ENCODE data around the gene NAGS. TPM values are rescaled to one million over a fixed set of nuclear protein-coding genes. Genes with fewer than 3 reads are reported as not detected.
"Not testable (repeated sequence)": the region's sequence is repeated elsewhere in the genome, so short reads cannot be mapped to it uniquely, and the experiment has no call there.

The NAGS gene
- total RNA-seq, 4 donors from 2014 or later, result 0.84 to 7.2 (median 1.8) TPM

GRCh38 chr17:43962479-43962878, 41.9 kb upstream of the NAGS start:
- H3K27me3 ChIP-seq, result peaks cover 0 to 8% of the 10 kb centered on the region in 2 donors
- H3K4me3 ChIP-seq, result no peak overlapping the region
- H3K9me3 ChIP-seq, result no peaks in the 10 kb centered on the region
- H3K4me1 ChIP-seq, result no peaks in the 10 kb centered on the region
- no peak for DNase-seq (ENCODE audit: low spot score in 2 of 2)
- no peaks in the 10 kb centered on the region for H3K36me3 ChIP-seq
- H3K27ac ChIP-seq, result no peak overlapping the region
- TF ChIP-seq POLR2A (IDR thresholded peaks at IDR 0.05) (no peak), EP300 (IDR thresholded peaks at IDR 0.05) (no peak)
- TF ChIP-seq, protein P1, sequence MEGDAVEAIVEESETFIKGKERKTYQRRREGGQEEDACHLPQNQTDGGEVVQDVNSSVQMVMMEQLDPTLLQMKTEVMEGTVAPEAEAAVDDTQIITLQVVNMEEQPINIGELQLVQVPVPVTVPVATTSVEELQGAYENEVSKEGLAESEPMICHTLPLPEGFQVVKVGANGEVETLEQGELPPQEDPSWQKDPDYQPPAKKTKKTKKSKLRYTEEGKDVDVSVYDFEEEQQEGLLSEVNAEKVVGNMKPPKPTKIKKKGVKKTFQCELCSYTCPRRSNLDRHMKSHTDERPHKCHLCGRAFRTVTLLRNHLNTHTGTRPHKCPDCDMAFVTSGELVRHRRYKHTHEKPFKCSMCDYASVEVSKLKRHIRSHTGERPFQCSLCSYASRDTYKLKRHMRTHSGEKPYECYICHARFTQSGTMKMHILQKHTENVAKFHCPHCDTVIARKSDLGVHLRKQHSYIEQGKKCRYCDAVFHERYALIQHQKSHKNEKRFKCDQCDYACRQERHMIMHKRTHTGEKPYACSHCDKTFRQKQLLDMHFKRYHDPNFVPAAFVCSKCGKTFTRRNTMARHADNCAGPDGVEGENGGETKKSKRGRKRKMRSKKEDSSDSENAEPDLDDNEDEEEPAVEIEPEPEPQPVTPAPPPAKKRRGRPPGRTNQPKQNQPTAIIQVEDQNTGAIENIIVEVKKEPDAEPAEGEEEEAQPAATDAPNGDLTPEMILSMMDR (IDR thresholded peaks at IDR 0.05), result no peak
- WGBS, 2 donors, result 48 to 57% methylated on average over 7 of the region's 7 CpGs

DNA sequence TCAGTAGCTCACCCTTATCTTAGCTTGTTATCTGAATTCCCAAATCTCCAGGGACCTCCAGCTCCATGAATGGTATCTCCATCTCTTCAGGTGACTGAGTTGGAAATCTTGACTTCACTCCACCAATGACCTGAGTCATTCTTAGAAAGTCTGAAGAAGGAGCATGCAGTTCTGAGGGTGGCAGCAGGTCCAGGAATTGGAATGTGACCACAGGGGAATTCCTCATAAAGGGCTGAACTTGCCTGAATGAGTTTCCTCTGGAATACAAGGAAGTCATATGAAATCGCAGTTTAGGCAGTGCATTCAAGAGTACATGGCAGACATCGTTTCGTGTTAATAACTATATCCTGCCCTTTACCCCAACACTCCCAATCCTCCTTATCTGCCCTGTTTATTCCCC, 38.1 kb upstream of the NAGS start:
- Histone ChIP-seq H3K27ac (no peak overlapping the region), H3K4me3 (no peak overlapping the region), H3K36me3 (no peaks in the 10 kb centered on the region), H3K4me1 (no peaks in the 10 kb centered on the region), H3K27me3 (peaks cover 0 to 7% of the 10 kb centered on the region in 2 donors), H3K9me3 (no peaks in the 10 kb centered on the region)
- no peak for DNase-seq (ENCODE audit: low spot score in 2 of 2)
- WGBS, 2 donors, result 55 to 67% methylated on average over 3 of the region's 3 CpGs
- TF ChIP-seq, protein P1 (IDR thresholded peaks at IDR 0.05), result no peak
- no peak for TF ChIP-seq EP300 (IDR thresholded peaks at IDR 0.05)
- no peak for TF ChIP-seq POLR2A (IDR thresholded peaks at IDR 0.05)

DNA sequence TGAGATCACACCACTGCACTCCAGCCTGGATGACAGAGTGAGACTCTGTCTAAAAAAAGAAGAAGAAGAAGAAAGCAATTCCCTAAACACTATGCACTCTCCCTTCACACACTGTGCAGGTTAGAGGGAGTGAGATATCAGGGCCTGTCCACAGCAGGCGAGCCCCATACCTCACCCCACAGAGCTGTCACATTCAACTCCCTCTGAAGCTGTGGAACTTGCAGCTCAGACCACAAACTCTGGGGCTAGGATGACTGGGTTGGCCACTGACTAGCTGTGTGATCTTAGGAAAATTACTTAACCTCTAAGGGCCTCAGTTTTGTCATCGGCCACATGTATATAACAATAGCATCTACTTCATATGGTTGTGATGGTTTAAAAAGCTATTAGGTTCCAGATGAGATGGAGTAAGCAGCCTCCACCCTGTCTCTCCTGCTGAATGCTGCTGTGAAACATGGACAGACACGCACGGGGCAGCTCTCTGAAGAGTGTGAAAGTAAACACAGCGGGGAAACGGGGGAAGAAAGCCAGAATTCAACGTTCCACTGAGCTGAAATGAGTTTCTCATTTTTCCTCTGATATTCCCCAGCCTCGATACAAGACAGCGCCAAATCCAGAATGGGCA, 37.1 kb upstream of the NAGS start:
- no peak for DNase-seq (ENCODE audit: low spot score in 2 of 2)
- Histone ChIP-seq H3K4me1 (no peaks in the 10 kb centered on the region), H3K36me3 (no peaks in the 10 kb centered on the region), H3K9me3 (no peaks in the 10 kb centered on the region), H3K27ac (no peak overlapping the region), H3K27me3 (peaks cover 0 to 3% of the 10 kb centered on the region in 2 donors), H3K4me3 (no peak overlapping the region)
- WGBS, 2 donors, result 42 to 59% methylated on average over 9 of the region's 9 CpGs
- TF ChIP-seq POLR2A (IDR thresholded peaks at IDR 0.05) (no peak), EP300 (IDR thresholded peaks at IDR 0.05) (no peak)
- TF ChIP-seq, protein P1 (IDR thresholded peaks at IDR 0.05), result no peak

DNA sequence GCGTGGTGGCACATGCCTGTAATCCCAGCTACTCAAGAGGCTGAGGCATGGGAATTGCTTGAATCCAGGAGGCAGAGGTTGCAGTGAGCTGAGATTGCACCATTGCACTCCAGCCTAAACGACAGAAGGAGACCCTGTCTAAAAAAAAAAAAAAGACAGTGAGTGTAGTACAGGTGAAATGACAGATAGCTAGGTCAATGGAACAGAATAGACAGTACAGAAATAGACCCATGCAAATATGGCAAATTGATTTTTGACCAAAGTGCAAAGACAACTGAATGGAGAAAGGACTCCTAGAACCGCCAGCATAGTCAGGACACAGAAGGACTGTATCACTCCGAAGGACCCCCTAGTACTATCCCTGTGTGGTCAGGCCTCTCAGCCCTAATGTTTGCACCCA, 34.1 kb upstream of the NAGS start:
- Histone ChIP-seq H3K27ac (no peak overlapping the region), H3K9me3 (no peaks in the 10 kb centered on the region), H3K4me1 (no peaks in the 10 kb centered on the region), H3K27me3 (peaks cover 0 to 29% of the 10 kb centered on the region in 2 donors), H3K36me3 (no peaks in the 10 kb centered on the region), H3K4me3 (no peak overlapping the region)
- TF ChIP-seq, protein P1 (IDR thresholded peaks at IDR 0.05), result no peak
- TF ChIP-seq POLR2A (IDR thresholded peaks at IDR 0.05) (no peak), EP300 (IDR thresholded peaks at IDR 0.05) (no peak)
- DNase-seq (ENCODE audit: low spot score in 2 of 2), result no peak
- 66 to 70% methylated on average over 4 of the region's 4 CpGs for WGBS, 2 donors

GRCh38 chr17:43971436-43971835, 33.0 kb upstream of the NAGS start:
- peaks cover 0 to 29% of the 10 kb centered on the region in 2 donors for H3K27me3 ChIP-seq
- not testable (repeated sequence) for H3K4me1 ChIP-seq; H3K4me3 ChIP-seq; H3K36me3 ChIP-seq; H3K9me3 ChIP-seq; DNase-seq (ENCODE audit: low spot score in 2 of 2); H3K27ac ChIP-seq
- WGBS, 2 donors, result 25 to 31% methylated on average over 2 of the region's 2 CpGs

- H3K27ac ChIP-seq; H3K9me3 ChIP-seq; H3K4me1 ChIP-seq; H3K36me3 ChIP-seq; H3K4me3 ChIP-seq; DNase-seq (ENCODE audit: low spot score in 2 of 2): not testable (repeated sequence)
- H3K27me3 ChIP-seq, result peaks cover 0 to 36% of the 10 kb centered on the region in 2 donors
- WGBS, 2 donors, result 84 to 91% methylated on average over 22 of the region's 22 CpGs
Measured at GRCh38 chr17:43972444-43973212, 31.8 kb upstream of the NAGS start.
